ENCODE results near the gene PFN1. TPM values are rescaled to one million over a fixed set of nuclear protein-coding genes. Genes with fewer than 3 reads are reported as not detected.
A peak's percentile ranks its signal among the peaks of the same experiment; 100 is the strongest.

PFN1 gene
- total RNA-seq, 4 donors from 2014 or later, result 479 to 709 (median 540) TPM

GRCh38 chr17:4986403-4986802 is 38.1 kb upstream of the PFN1 start:
- intact Hi-C loops (cut with DNase I; ENCODE audit: low total_unique reads), result loop anchor here (10.0 kb wide), 1 partner anchor 68 kb away; no protein-coding TSS in a partner anchor
- TF ChIP-seq POLR2A (IDR thresholded peaks at IDR 0.05), result no peak
- TF ChIP-seq CTCF (IDR thresholded peaks at IDR 0.05), result no peak
- H3K4me3 ChIP-seq (ENCODE audit: low read depth, poor library complexity, severe bottlenecking), result peak overlapping the region; percentile 77
- DNase-seq (ENCODE audit: low spot score in 2 of 2), result no peak
- 17 to 18% methylated on average over 5 of the region's 5 CpGs for WGBS, 2 donors

GRCh38 chr17:4982305-4982704 is 34.0 kb upstream of the PFN1 start:
- WGBS, 2 donors, result 54 to 72% methylated on average over 5 of the region's 5 CpGs
- H3K4me3 ChIP-seq (ENCODE audit: low read depth, poor library complexity, severe bottlenecking), result no peak overlapping the region

GRCh38 chr17:4980644-4981216 is 32.4 kb upstream of the PFN1 start:
- WGBS, 2 donors, result 36 to 42% methylated on average over 6 of the region's 6 CpGs
- no peak overlapping the region for H3K4me3 ChIP-seq (ENCODE audit: low read depth, poor library complexity, severe bottlenecking)
- DNase-seq (ENCODE audit: low spot score in 2 of 2), result no peak
- intact Hi-C loops (cut with DNase I; ENCODE audit: low total_unique reads), result loop anchor here (10.0 kb wide), 1 partner anchor 74 kb away; no protein-coding TSS in a partner anchor
- TF ChIP-seq CTCF (IDR thresholded peaks at IDR 0.05) (peak in 1 of 3 donors; percentile 72), POLR2A (IDR thresholded peaks at IDR 0.05) (no peak)

More at GRCh38 chr17:4982305-4982704, 34.0 kb upstream of the PFN1 start:
- no peak for DNase-seq (ENCODE audit: low spot score in 2 of 2)
- intact Hi-C loops (cut with DNase I; ENCODE audit: low total_unique reads), result loop anchor here (10.0 kb wide), 1 partner anchor 72 kb away; no protein-coding TSS in a partner anchor
- no peak for TF ChIP-seq CTCF (IDR thresholded peaks at IDR 0.05)
- no peak for TF ChIP-seq POLR2A (IDR thresholded peaks at IDR 0.05)

- no peak for TF ChIP-seq CTCF (IDR thresholded peaks at IDR 0.05)
- TF ChIP-seq POLR2A (IDR thresholded peaks at IDR 0.05), result no peak
- no peak for DNase-seq (ENCODE audit: low spot score in 2 of 2)
- H3K4me3 ChIP-seq (ENCODE audit: low read depth, poor library complexity, severe bottlenecking), result no peak overlapping the region
- intact Hi-C loops (cut with DNase I; ENCODE audit: low total_unique reads), result no loop called here
Measured at GRCh38 chr17:4978726-4979125, 30.4 kb upstream of the PFN1 start.

GRCh38 chr17:4974115-4974670 is 25.9 kb upstream of the PFN1 start:
- no peak for DNase-seq (ENCODE audit: low spot score in 2 of 2)
- WGBS, 2 donors, result 89 to 93% methylated on average over 9 of the region's 9 CpGs
- no peak for TF ChIP-seq CTCF (IDR thresholded peaks at IDR 0.05)
- TF ChIP-seq POLR2A (IDR thresholded peaks at IDR 0.05), result no peak
- H3K4me3 ChIP-seq (ENCODE audit: low read depth, poor library complexity, severe bottlenecking), result no peak overlapping the region
- intact Hi-C loops (cut with DNase I; ENCODE audit: low total_unique reads), result no loop called here
